Fibroblast of mammary gland (primary cell): ENCODE results near the gene NT5DC2.

Source experiments
- DNase-seq: peaks from one replicate; pipeline ENCODE4 v3.0.0-alpha.2; 2010; ENCODE audit warnings: low read depth
- H3K4me3 ChIP-seq: 2 replicates; pipeline ENCODE4 v1.5.1; 2011; ENCODE audit warnings: low read depth, mild to moderate bottlenecking, low read length, moderate library complexity; ENCODE audit not compliant: control insufficient read depth
- TF ChIP-seq, protein P1 (sequence below): conservative IDR thresholded peaks from 2 replicates; pipeline ENCODE4 v1.5.1; 2011; ENCODE audit warnings: low read depth, low read length, inconsistent platforms; ENCODE audit not compliant: control insufficient read depth, insufficient read depth

Gene NT5DC2

GRCh38 chr3:52533623-52534280 lies at the start of gene NT5DC2:
Gene NT5DC2, minus strand, starts transcription at chr3:52533857. Its CDS starts 120 bp downstream, at chr3:52533737.
- peak within 1 kb of the TSS; percentile 71 for H3K4me3 ChIP-seq
- peak; percentile 51 for DNase-seq
- TF ChIP-seq, protein P1, sequence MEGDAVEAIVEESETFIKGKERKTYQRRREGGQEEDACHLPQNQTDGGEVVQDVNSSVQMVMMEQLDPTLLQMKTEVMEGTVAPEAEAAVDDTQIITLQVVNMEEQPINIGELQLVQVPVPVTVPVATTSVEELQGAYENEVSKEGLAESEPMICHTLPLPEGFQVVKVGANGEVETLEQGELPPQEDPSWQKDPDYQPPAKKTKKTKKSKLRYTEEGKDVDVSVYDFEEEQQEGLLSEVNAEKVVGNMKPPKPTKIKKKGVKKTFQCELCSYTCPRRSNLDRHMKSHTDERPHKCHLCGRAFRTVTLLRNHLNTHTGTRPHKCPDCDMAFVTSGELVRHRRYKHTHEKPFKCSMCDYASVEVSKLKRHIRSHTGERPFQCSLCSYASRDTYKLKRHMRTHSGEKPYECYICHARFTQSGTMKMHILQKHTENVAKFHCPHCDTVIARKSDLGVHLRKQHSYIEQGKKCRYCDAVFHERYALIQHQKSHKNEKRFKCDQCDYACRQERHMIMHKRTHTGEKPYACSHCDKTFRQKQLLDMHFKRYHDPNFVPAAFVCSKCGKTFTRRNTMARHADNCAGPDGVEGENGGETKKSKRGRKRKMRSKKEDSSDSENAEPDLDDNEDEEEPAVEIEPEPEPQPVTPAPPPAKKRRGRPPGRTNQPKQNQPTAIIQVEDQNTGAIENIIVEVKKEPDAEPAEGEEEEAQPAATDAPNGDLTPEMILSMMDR, result no peak

GRCh38 chr3:52574056-52574965 lies 40.7 kb upstream of the NT5DC2 start:
- TF ChIP-seq, protein P1, result no peak
- no peak for DNase-seq
- H3K4me3 ChIP-seq, result no peak overlapping the region

GRCh38 chr3:52572221-52572620 lies 38.6 kb upstream of the NT5DC2 start:
- DNase-seq, result no peak
- H3K4me3 ChIP-seq, result no peak overlapping the region
- TF ChIP-seq, protein P1, result no peak

DNA sequence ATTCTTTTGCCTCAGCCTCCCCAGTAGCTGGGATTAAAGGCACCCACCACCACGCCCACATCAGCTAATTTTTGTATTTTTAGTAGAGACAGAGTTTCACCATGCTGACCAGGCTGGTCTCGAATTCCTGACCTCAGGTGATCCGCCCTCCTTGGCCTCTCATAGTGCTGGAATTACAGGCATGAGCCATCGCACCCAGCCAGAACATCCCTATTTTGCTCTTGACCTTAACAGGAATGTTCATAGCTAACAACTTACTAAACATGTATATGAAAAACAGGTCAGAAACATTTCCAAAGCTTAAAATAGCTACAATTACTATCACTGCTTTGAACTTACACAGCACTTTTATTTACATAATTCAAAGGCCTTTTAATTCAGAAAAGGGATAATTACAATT lies 36.4 kb upstream of the NT5DC2 start:
- TF ChIP-seq, protein P1, result no peak
- H3K4me3 ChIP-seq, result no peak overlapping the region
- DNase-seq, result peak; percentile 17

DNA sequence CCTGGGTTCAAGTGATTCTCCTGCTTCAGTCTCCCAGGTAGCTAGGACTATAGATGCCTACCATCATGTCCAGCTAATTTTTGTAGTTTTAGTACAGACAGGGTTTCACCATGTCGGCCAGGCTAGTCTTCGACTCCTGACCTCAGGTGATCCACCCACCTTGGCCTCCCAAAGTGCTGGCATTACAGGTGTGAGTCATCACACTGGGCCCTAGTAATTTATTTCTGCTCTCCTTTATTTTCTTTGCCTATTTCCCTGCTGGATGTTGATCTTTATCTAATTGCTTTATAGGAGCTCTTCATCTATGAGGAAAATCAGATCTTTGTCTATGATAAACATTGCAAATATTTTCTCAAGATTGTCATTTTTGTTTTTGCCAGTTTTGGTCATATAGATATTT lies 34.4 kb upstream of the NT5DC2 start:
- TF ChIP-seq, protein P1, result no peak
- H3K4me3 ChIP-seq, result no peak overlapping the region
- no peak for DNase-seq

- H3K4me3 ChIP-seq, result no peak overlapping the region
- no peak for DNase-seq
- TF ChIP-seq, protein P1, result no peak
Observed at GRCh38 chr3:52563984-52564383, 30.3 kb upstream of the NT5DC2 start.
